Measurements from ENCODE around the gene CFAP74. TPM values are rescaled to one million over a fixed set of nuclear protein-coding genes. Genes with fewer than 3 reads are reported as not detected.

CFAP74 gene
- total RNA-seq, 2 donors from 2014 or later: not detected

DNA sequence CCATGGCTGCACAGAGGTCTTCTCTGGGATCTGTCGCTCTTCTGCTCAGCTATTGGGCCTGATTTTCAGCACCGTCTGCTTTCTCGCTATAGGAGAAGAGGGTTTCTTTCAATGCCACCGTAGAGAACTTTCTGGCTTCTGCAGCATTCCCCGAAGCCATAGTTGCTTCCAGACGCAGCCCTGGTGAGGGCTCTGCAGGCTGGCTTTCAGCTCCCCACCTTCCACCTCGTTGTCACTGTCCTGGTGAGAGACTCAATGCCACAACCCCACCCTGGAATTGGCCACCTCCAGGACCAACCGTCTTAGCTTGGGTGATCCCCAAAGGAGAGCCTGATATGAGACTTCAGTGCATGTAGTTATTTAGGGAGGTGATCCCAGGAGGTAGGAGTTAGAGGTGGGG lies 34.6 kb upstream of the CFAP74 start:
- Histone ChIP-seq H3K4me1 (ENCODE audit: control insufficient read depth in 1 of 2, low read depth in 2 of 2) (no peaks in the 10 kb centered on the region), H3K36me3 (no peaks in the 10 kb centered on the region), H3K27ac (no peak overlapping the region), H3K4me3 (no peak overlapping the region), H3K27me3 (replicated peaks; ENCODE audit: insufficient read depth) (no peaks in the 10 kb centered on the region), H3K9me3 (peaks cover 4% of the 10 kb centered on the region)
- TF ChIP-seq, protein P1, sequence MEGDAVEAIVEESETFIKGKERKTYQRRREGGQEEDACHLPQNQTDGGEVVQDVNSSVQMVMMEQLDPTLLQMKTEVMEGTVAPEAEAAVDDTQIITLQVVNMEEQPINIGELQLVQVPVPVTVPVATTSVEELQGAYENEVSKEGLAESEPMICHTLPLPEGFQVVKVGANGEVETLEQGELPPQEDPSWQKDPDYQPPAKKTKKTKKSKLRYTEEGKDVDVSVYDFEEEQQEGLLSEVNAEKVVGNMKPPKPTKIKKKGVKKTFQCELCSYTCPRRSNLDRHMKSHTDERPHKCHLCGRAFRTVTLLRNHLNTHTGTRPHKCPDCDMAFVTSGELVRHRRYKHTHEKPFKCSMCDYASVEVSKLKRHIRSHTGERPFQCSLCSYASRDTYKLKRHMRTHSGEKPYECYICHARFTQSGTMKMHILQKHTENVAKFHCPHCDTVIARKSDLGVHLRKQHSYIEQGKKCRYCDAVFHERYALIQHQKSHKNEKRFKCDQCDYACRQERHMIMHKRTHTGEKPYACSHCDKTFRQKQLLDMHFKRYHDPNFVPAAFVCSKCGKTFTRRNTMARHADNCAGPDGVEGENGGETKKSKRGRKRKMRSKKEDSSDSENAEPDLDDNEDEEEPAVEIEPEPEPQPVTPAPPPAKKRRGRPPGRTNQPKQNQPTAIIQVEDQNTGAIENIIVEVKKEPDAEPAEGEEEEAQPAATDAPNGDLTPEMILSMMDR (IDR thresholded peaks at IDR 0.05): no peak
- ATAC-seq (ENCODE audit: insufficient number of reproducible peaks, low FRiP score, low read depth) (no peak), DNase-seq (ENCODE audit: low spot score) (no peak)

DNA sequence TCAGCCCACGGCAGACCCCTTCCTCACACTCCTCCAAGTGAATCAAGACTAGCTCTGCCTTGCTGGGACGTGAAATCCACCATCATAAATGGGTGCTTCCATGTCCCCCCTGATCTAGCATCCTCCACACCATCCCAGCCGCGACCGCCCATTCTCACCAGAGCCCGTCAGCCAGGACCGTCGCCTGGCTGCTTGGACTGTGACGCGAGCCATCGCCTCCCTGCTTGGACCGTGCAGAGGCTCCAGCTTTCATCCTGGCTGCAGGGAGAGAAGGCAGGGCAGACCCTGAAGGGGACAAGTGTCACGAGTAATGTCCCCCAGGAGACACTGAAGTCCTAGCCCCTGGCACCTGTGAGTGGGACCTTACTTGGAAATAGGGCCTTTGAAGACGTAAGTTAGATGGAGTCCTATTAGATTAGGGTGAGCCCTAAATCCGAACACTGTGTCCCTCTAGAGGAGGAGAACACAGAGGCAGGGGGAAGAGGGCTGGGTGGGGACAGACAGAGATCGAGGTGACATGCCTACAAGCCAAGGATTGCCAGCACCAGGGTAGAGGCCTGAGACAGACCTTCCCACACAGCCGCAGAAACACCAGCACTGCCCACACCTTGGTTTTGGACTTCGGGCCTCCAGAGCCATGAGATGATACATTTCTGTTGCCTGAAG lies 33.9 kb upstream of the CFAP74 start:
- Histone ChIP-seq H3K36me3 (no peaks in the 10 kb centered on the region), H3K4me3 (no peak overlapping the region), H3K27me3 (replicated peaks; ENCODE audit: insufficient read depth) (no peaks in the 10 kb centered on the region), H3K9me3 (peaks cover 4% of the 10 kb centered on the region), H3K27ac (no peak overlapping the region), H3K4me1 (ENCODE audit: control insufficient read depth in 1 of 2, low read depth in 2 of 2) (no peaks in the 10 kb centered on the region)
- DNase-seq (ENCODE audit: low spot score): no peak
- ATAC-seq (ENCODE audit: insufficient number of reproducible peaks, low FRiP score, low read depth): no peak
- TF ChIP-seq, protein P1 (IDR thresholded peaks at IDR 0.05): no peak

DNA sequence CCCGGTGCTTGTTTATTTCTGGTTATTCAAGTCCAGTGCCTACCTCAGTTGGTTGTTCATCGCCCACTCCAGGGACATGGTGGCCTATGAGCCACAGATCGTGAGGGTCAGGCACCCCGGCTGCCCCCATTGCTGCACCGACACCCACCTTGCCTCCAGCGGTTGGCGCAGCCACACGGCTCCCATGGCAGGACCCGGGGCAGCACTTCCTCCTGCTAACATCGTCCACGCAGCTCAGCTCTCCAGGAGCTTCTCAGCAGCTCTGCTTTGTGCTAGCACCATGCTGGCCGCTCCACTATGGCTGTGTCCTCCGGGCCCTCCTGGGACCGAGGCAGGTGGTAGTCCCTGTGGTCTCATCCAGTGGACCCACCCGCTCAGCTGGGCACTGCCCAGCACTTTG lies 32.7 kb upstream of the CFAP74 start:
- Histone ChIP-seq H3K27me3 (replicated peaks; ENCODE audit: insufficient read depth) (no peaks in the 10 kb centered on the region), H3K36me3 (no peaks in the 10 kb centered on the region), H3K4me3 (no peak overlapping the region), H3K9me3 (peaks cover 4% of the 10 kb centered on the region), H3K4me1 (ENCODE audit: control insufficient read depth in 1 of 2, low read depth in 2 of 2) (no peaks in the 10 kb centered on the region), H3K27ac (no peak overlapping the region)
- TF ChIP-seq, protein P1 (IDR thresholded peaks at IDR 0.05): no peak
- no peak for DNase-seq (ENCODE audit: low spot score)
- no peak for ATAC-seq (ENCODE audit: insufficient number of reproducible peaks, low FRiP score, low read depth)

DNA sequence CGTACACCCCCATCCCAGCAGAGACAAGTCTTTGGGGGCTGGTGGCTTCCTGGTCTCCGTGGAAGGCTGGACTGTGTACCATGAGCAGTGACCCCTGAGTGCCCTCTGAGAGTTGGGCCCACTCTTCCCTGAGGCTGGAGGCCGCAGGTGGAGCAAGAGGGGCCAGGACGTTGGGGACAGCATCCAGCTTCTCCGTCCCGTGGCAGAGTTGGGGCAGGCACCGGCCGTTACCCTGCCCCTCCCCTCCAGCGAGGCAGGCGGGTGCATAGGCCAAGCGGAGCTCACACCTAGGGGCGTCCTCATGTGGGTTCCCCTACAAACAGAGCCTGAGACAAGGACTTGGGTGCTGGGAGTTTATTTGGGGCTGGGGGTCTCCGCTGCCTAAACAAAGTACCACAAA lies 29.6 kb upstream of the CFAP74 start:
- Histone ChIP-seq H3K36me3 (no peaks in the 10 kb centered on the region), H3K4me1 (ENCODE audit: control insufficient read depth in 1 of 2, low read depth in 2 of 2) (no peaks in the 10 kb centered on the region), H3K9me3 (peaks cover under 1% of the 10 kb centered on the region), H3K27ac (no peak overlapping the region), H3K4me3 (no peak overlapping the region), H3K27me3 (replicated peaks; ENCODE audit: insufficient read depth) (no peaks in the 10 kb centered on the region)
- ATAC-seq (ENCODE audit: insufficient number of reproducible peaks, low FRiP score, low read depth): no peak
- no peak for DNase-seq (ENCODE audit: low spot score)
- TF ChIP-seq, protein P1 (IDR thresholded peaks at IDR 0.05): no peak

DNA sequence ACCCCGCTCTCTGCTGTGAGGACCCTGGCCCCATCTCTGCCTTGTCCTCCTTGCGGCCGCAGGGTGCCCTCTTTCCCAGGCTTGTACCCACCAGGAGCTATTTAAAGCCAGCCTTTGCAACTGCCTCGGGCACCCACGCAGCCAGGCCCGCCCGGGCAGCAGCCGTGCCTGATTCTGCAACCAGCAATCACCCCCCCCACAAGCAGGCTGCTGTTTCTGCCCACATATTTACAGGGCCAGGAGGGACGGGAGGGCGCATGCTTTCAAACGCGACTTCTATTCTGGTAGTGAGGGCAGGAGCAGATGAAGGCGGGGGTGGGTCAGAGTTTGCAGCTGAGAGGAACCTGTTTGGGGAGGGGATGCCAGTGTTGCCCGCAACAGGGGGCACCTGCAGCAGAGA lies 29.2 kb upstream of the CFAP74 start:
- Histone ChIP-seq H3K27ac (no peak overlapping the region), H3K27me3 (replicated peaks; ENCODE audit: insufficient read depth) (no peaks in the 10 kb centered on the region), H3K4me3 (no peak overlapping the region), H3K36me3 (no peaks in the 10 kb centered on the region), H3K9me3 (no peaks in the 10 kb centered on the region), H3K4me1 (ENCODE audit: control insufficient read depth in 1 of 2, low read depth in 2 of 2) (no peaks in the 10 kb centered on the region)
- DNase-seq (ENCODE audit: low spot score) (no peak), ATAC-seq (ENCODE audit: insufficient number of reproducible peaks, low FRiP score, low read depth) (no peak)
- TF ChIP-seq, protein P1 (IDR thresholded peaks at IDR 0.05): no peak

Measured in thoracic aorta (tissue), 2 donors.